HG03575 (cell line): ENCODE results near the gene HNRNPK.
"Not testable (repeated sequence)": the region's sequence is repeated elsewhere in the genome, so short reads cannot be mapped to it uniquely, and the experiment has no call there.

Source experiments
- ATAC-seq: cut with Tn5 transposase; IDR thresholded peaks from one replicate; pipeline ENCODE4 v1.9.1; 2021; ENCODE audit not compliant: unreplicated experiment, insufficient number of reproducible peaks, low FRiP score; ENCODE audit errors: extremely low read depth

Gene HNRNPK

GRCh38 chr9:83978992-83979811 is 813 bp downstream of the HNRNPK start:
- ATAC-seq = no peak

DNA sequence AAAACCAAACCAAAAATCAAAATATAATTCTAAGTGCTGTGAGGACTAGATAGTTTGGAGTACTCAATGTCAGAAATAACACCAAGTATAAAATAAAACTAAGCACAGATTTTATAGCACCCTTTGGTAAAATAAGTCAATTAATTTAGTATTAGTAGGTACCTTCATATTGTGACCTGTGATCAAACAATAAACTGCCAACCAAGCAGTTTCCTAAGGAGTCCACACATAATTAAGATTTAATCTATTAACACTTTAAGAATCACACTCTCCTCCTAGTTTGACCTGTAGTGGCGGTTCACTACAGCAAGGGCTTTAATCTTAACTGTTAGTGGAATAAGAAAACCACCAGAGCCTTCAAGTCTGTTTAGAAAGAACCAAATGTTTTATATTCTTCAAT is 2.8 kb downstream of the HNRNPK start:
- no peak for ATAC-seq

- no peak for ATAC-seq
These were observed 3.6 kb downstream of the HNRNPK start for GRCh38 chr9:83976372-83976771.

DNA sequence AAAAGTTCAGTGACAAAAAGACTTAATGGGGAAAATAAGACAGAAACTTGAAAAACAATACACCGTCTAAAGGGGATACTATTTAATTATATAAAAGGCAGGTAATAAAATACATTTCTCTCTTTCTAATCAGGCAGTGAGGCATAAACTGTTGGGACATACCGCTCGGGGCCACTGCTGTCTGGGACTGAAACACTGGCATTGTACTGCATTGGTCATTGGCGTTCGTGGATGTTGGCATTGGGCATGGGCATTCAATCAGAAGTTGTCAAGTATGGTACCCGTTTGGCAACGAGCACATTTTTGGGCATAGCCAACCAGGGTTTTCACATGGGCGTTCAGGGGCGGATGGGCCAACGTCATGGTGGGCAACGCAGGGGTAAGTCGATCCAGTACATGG is 4.7 kb downstream of the HNRNPK start:
- no peak for ATAC-seq

GRCh38 chr9:83972286-83972685 is 7.7 kb downstream of the HNRNPK start:
- no peak for ATAC-seq

DNA sequence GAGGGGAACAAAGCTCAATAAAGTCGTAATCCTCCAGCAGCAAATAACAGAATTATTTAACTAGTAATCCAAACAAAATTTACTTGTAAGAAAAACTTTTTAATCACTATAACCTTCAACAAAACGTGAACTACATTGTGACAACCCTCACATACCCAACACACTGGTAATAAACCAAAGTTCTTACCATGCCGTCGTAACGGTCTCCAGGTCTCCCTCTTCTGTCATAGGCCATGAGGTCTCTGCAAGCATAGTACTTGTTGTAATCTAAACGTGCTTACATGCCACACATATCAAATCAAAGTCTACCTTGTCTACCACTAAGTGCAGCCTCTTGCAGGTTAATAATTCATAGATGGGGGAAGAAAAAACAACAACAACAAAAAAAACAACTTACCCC is 8.5 kb downstream of the HNRNPK start:
- ATAC-seq = no peak

DNA sequence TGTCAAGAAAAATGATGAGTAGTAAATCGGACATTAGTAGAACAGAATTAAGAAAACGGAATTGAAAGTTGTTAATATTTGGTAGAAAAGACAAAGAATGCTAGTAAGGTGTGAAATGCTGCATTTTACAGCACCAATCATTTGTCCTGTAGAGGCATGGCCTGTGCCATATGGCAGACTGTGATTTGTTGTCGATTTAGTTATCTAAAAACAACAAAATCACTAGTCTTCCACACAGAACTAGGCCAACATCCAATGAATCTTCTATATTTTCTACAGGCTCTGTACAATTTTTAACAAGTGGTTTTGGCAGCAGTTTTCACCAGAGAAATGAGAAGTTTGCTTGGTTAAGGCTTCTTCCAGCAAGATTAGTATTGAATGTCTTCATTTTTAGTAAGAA is 10.4 kb downstream of the HNRNPK start:
- no peak for ATAC-seq

GRCh38 chr9:83967073-83967472 is 12.9 kb downstream of the HNRNPK start:
- ATAC-seq = no peak

DNA sequence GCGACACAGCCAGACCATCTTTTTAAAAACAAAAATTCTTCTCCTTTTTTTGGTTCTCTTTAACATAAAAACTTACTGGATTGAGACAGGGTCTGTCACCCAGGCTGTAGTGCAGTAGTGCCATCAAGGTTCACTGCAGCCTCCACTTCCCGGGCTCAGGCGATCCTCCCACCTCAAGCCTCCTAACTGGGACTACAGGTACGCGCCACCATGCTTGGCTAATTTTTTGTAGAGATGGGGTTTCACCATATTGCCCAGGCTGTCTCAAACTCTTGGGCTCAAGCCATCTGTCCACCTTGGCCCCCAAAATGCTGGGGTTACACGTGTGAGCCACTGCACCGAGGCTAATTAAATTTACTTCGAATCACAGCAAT is 13.8 kb downstream of the HNRNPK start:
- no peak for ATAC-seq

GRCh38 chr9:83965350-83966208 is 14.4 kb downstream of the HNRNPK start:
- ATAC-seq = no peak

GRCh38 chr9:83964973-83965349 is 15.1 kb downstream of the HNRNPK start:
- ATAC-seq = no peak

GRCh38 chr9:83962165-83962564 is 17.9 kb downstream of the HNRNPK start:
- no peak for ATAC-seq

DNA sequence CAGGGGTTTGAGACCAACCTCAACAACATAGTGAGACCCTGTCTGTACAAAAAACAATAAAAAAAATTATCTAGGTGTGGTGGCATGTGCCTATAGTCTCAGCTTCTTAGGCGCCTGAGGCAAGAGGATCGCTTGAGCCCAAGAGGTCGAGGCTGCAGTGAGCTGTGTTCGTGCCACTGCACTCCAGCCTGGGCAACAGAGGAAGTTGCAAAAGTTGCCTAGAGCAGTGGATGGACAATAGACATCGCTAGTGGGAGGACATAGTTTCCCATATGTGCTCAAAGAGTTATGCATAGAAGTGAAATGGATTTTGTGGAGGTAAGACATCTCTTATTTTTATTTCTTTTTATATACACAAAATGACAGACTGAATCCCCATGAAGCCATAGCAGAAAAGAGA is 19.0 kb downstream of the HNRNPK start:
- ATAC-seq = no peak

GRCh38 chr9:83959061-83959460 is 21.0 kb downstream of the HNRNPK start:
- no peak for ATAC-seq

- no peak for ATAC-seq
These were observed 22.8 kb downstream of the HNRNPK start for GRCh38 chr9:83957248-83957513.

- ATAC-seq = no peak
These were observed 23.4 kb downstream of the HNRNPK start for GRCh38 chr9:83956436-83957247.

GRCh38 chr9:83956086-83956435 is 24.0 kb downstream of the HNRNPK start:
- no peak for ATAC-seq

- ATAC-seq = not testable (repeated sequence)
These were observed 31.9 kb downstream of the HNRNPK start for GRCh38 chr9:83948096-83948495.

GRCh38 chr9:83940590-83941303 is 39.3 kb downstream of the HNRNPK start:
- ATAC-seq = no peak
